Esophagus mucosa (tissue), 1 donor: Measurements from ENCODE around the gene IL5. TPM values are rescaled to one million over a fixed set of nuclear protein-coding genes. Genes with fewer than 3 reads are reported as not detected.
"Not testable (repeated sequence)": the region's sequence is repeated elsewhere in the genome, so short reads cannot be mapped to it uniquely, and the experiment has no call there.

ENCODE experiments used
- ATAC-seq: fragments of 200-7000 bp; cut with Tn5 transposase; one replicate; pipeline ENCODE4 v1.9.1; 2020
- total RNA-seq: library from RNA; stranded (reverse); gene quantifications from one replicate; pipeline ENCODE4 v1.2.4, GENCODE V29; 2023
- donor health status: DM: yes; HTN: yes; CAD: no.

Gene IL5
- not detected for total RNA-seq

- no peak for ATAC-seq
These were observed at the start of gene IL5 for GRCh38 chr5:132543472-132544201. IL5 (minus strand) TSS chr5:132543522; CDS start chr5:132543478, 44 bp downstream.

GRCh38 chr5:132592521-132592920 lies 49.2 kb upstream of the IL5 start:
- ATAC-seq, result no peak

DNA sequence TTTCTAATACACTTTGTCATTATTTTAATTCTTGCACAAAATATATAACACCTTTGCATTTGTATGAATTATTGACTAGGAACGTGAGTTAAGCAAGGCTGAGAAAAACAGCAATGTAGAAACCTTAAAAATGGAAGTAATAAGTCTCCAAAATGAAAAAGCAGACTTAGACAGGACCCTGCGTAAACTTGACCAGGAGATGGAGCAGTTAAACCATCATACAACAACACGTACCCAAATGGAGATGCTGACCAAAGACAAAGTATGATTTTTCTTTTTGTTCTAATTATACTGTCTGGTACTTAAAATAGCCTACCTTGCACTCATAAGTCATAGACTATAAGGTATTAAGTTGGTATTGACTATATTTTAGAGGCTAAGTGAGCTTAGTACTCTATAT lies 47.8 kb upstream of the IL5 start:
- ATAC-seq, result no peak

DNA sequence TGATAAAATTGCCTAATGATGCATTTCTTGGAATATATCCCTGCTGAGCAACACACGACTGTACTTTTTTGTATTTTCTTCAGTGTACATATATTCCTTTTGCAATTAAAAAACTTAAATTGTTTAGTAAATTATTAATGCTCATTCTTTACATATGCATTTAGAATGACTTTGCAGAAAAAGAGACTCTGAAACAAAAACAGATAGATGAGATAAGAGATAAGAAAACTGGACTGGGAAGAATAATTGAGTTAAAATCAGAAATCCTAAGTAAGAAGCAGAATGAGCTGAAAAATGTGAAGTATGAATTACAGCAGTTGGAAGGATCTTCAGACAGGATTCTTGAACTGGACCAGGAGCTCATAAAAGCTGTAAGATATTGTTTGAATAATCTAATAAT lies 46.1 kb upstream of the IL5 start:
- no peak for ATAC-seq

DNA sequence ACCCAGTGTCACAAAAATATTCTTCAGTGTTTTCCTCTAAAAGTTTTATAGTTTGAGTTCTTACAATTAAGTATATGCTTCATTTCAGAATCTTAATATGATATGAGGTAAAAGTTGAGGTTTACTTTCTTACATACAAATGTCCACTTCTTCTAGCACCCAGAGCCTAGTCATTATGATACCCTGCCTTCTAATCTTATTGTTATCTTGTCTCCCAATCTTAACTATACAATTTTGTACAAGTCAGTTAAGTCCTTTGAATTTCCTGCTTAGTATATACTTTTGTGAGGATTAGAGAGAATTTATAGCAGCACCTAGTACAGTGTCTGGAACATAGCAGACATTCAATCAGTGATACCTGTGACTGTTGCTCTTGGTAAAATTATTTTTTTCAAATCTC lies 42.7 kb upstream of the IL5 start:
- ATAC-seq, result no peak

- not testable (repeated sequence) for ATAC-seq
These were observed 41.2 kb upstream of the IL5 start for GRCh38 chr5:132584560-132584959.

DNA sequence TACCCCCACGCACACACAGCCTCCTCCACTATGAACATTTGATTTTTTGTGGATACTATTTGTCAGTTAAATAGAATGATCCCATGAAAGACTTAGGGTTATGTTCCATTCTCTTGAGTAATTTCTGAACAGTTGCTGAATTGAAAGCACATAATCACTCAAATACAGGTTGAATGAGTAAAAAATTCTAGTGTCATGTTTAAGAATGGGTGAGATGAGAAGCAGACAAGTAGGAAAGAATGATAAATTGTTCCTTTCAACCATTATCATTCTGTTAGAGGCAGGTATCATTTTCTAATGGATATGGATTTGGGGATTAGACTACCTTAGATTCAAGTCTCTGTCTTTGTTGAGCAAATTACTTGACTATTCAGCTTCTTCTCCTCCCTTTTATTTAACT lies 32.8 kb upstream of the IL5 start:
- ATAC-seq, result no peak

- no peak for ATAC-seq
These were observed 23.3 kb upstream of the IL5 start for GRCh38 chr5:132566657-132567056.

DNA sequence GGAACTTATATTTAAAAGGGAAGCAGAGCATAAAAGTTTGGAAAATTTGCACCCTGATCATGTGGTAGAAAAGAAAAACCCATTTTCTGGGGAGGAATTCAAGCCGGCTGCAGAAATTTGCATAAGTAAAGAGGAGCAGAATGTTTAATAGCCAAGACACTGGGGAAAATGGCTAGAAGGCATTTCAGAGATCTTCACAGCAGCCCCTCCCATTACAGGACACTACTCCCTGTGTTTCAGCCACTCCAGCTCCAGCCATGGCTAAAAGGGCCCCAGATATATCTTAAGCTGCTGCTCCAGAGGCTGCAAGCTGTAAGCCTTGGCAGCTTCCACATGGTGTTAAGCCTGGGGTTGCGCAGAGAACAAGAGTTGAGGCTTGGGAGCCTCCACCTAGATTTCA lies 21.2 kb upstream of the IL5 start:
- not testable (repeated sequence) for ATAC-seq

GRCh38 chr5:132561601-132562000 lies 18.3 kb upstream of the IL5 start:
- no peak for ATAC-seq

DNA sequence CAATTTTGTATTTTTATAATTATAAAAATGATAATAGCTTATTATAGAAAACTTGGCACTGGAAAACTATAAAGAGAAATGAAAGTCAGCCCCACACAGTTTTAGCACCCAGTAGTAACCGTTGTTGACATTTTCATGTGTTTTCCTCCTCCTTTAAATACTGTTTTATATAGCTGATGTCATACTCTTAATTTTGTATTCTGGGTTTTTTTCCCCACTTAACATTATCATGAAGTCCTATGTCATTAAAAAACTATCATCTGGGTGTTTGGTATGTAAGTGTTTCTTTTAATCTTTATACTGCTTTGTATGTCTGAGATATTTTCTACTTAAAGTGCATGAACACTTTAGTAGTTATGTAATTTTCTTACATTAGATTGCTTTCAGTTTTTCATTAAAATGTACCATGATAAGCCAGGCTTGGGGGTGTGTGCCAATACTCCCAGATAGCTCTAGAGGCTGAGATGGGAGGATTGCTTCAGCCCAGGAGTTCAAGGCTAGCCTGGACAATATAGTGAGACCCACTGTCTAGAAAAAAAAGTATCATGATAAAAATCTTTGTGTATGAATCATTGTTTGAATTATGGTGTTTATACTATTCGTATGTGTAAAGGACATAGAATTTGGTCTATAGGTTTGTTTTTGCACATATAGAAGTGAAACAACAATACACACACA lies 16.2 kb upstream of the IL5 start:
- no peak for ATAC-seq

DNA sequence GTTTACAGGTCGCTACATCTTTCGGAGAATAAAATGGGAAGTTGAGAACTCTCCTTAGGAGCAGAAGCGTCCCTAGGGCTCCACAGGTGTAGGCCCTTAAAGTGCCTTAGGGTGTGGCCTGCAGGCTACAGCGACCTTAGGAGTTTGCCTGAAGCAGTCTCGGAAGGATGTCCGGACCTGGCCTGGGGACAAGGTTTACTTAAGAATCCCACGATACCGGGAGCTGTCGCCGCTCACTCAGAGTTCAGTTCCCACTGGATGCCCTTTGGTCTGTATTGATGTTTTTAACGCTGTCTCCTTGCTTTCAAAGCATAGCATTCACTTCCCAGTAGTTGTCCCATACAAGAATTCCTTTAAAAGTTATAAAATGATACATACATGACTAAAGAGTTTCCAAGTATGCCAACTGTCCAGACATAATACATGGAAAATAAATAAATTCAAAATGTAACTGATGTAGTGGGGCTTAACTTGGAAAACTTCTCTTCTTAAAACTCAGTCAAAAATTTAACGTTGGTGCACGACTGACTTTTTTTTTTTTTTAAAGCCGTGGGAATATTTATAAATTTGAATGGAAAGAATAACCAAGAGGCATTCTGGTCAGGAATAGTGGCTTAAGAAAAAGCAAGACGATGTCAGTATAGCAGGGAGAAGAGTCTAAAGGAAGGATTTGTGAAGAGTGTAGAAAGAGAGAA lies 14.3 kb upstream of the IL5 start:
- peak; percentile 64 for ATAC-seq

- ATAC-seq, result peak; percentile 100
These were observed 13.6 kb upstream of the IL5 start, which contains the start of gene RAD50 for GRCh38 chr5:132556763-132557477. RAD50 (plus strand) TSS chr5:132556977; CDS start chr5:132557325, 348 bp downstream.

DNA sequence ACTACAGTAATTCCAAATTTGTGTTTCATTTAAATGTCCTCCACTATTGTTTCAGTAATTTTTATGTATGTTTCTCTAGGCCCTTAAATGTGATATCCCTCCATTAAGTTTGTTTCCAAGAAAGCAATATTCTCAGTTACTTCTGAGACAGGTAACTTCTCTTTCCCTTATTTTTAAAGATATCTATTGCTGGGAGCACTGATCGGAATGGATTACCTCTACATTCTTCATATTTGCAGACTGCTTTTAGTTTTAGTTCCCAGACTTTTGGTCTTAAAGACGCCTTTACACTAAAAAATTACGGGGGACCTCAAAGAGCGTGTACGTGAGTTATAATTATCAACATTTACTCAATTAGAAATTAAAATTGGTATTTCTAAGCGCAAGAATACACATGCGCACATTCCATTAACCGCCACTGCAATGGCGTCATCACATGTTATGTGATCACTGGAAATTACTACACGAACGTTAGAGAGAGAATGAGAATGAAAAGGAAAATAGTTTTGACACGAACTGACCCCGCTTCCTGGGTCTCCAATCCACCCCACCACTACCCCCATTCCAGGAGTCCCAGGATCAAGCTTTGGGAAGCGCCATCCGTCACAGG lies 12.9 kb upstream of the IL5 start:
- no peak for ATAC-seq

DNA sequence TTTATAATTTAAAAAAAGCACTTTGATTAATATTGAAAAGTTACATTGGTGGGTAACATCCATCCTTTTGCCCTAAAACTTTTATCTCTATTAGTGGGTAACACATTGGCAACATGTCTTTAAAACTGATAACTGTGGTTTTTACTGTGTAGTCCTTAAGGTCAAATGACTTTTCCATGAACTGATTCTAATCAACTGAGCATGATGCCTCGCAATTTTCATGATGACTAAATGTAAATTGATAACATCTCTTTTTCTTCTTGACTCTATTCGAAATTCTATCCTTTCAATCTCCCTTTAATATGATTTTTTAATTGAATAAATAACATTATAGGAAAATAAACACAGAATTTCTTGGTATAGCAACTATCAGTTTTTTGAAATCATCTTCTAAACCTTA lies 6.3 kb upstream of the IL5 start:
- no peak for ATAC-seq

DNA sequence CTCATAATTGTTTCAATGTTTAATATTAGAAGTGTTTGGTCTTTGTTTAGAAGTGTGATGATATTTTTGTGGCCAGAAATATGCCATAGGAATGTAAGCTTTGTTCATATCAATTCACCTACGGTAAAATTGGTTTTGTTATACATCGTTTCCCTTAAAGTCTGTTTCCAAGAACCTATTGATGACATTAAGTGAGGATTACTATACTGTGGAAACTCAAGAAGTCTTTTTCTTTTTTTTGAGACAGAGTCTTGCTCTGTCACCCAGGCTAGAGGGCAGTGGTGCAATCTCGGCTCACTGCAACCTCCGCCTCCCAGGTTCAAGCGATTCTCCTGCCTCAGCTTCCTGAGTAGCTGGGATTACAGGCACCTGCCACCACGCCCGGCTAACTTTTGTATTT lies 5.5 kb upstream of the IL5 start:
- ATAC-seq, result not testable (repeated sequence)

DNA sequence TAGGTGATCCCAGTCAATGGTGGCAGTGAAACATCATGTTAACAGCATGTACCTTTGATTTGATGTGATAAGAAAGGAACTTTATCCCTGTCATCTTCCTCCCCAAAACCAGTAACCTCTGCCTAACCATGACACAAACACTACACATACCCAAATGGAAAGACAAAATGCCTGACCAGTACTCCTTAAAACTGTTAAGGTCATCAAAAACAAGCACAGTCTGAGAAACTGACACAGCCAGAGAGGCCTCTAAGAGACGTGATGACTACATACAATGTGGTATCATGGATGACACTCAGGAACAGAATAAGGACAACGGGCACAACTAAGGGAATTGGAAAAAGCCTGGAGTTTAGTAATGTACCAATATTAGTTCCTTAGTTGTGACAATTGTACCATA lies 3.9 kb upstream of the IL5 start:
- no peak for ATAC-seq

DNA sequence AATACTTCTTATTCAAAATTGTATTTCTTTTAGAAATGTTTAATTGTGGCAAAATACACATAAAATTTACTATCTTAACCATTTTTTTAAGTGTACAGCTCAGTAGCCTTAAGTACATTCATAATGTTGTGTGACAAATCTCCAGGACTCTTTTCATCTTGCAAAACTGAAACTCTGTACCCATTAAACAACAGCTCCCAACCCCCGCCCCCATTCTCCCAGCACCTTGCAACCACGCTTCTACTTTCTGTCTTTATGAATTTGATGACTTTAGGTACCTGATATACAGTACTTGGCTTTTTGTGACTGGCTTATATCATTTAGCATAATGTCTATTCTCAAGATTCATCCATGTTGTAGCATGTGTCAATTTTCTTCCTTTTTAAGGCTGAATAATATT lies 2.8 kb upstream of the IL5 start:
- no peak for ATAC-seq

DNA sequence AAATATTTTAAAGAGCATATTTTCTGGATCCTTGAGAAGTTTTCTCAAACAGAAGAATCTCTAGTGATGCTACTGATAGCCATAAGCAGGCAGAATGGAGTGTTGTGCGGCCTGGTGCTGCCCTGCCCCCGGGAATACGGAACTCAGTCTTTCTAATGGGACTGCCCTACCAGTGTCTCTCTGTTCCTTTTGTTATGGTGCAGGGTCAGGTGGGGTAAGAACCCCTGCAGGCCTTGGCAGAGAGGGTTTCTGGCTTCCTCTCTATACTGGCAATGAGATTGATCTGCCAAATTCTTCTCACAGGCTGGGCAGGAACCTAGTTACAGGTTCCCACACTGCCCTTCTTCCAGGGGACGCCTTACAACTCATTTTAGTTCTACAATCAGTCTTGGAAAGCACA lies 2.6 kb downstream of the IL5 start:
- no peak for ATAC-seq

GRCh38 chr5:132540149-132540548 lies 3.2 kb downstream of the IL5 start:
- no peak for ATAC-seq

GRCh38 chr5:132539716-132540115 lies 3.6 kb downstream of the IL5 start:
- no peak for ATAC-seq

GRCh38 chr5:132530946-132531345 lies 12.4 kb downstream of the IL5 start:
- no peak for ATAC-seq
